ENCODE measurements around the gene PPP1CB.

The PPP1CB gene

DNA sequence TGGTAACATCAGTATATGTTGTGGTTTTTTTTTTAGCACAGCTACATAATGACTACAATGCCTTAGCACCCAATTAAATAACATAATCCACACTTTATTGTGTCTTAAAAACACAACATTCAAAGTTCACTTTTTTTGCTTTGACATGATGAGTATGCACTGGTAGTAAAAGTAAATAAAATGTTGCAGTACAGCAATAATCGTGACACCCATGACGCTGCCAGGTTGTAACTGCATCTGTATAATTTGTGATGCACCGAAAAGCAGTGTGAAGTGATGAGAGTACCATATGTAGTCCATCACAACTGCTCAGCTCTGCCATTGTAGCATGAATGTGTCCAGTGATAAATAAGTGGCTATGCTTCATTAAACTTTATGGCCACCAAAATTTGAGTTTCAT, 15.7 kb downstream of the PPP1CB start:
- Histone ChIP-seq H3K4me2 (ENCODE audit: low read length) (no peak overlapping the region), H4K20me1 (ENCODE audit: control insufficient read depth, insufficient read depth, low read depth, low read length) (peaks cover 30% of the 10 kb centered on the region; the same call in 1 of the 2 replicates), H3K27ac (ENCODE audit: low read depth, low read length) (no peak overlapping the region), H3K27me3 (ENCODE audit: control insufficient read depth, low read length) (no peaks in the 10 kb centered on the region), H3F3A (ENCODE audit: control insufficient read depth, insufficient read depth) (peaks cover 3% of the 10 kb centered on the region; the same call in 1 of the 2 replicates), H3K4me1 (ENCODE audit: control insufficient read depth, low read length) (peaks cover 28% of the 10 kb centered on the region), H3K79me2 (ENCODE audit: control insufficient read depth, low read length) (peaks cover 100% of the 10 kb centered on the region), H3K9me3 (ENCODE audit: control insufficient read depth, insufficient read depth, low read length) (no peaks in the 10 kb centered on the region), H3K36me3 (ENCODE audit: control insufficient read depth, low read length) (peaks cover 38% of the 10 kb centered on the region), H3K9me2 (replicated peaks; ENCODE audit: control insufficient read depth, low read length) (no peaks in the 10 kb centered on the region), H3K4me3 (ENCODE audit: low read length) (no peak overlapping the region)
- TF ChIP-seq CTCF (IDR thresholded peaks at IDR 0.05; ENCODE audit: low read depth, low read length, poor library complexity, severe bottlenecking) (no peak), EZH2phosphoT487 (IDR thresholded peaks at IDR 0.05; ENCODE audit: borderline replicate concordance, low read length) (no peak)

- Histone ChIP-seq H3K4me3 (ENCODE audit: low read length) (no peak overlapping the region), H4K20me1 (ENCODE audit: control insufficient read depth, insufficient read depth, low read depth, low read length) (peaks cover 28% of the 10 kb centered on the region; the same call in 1 of the 2 replicates)
These were observed 16.8 kb downstream of the PPP1CB start for GRCh38 chr2:28768422-28768821.

DNA sequence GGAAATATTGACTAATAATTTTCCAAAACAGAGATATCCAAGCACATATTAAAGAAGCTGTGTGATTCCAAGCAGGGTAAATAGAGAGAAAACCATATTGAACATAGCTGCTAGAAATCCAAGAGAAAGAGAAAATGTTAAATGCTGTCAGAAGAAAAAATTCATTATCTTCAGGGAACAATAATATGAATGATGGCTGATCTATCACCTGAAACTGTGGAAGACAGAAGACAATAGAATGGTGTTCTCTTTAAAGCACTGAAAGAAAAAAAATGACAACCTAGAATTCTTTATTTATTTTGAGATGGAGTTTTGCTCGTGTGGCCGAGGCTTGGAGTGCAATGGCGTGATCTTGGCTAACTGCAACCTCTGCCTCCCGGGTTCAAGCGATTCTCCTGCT, 17.3 kb downstream of the PPP1CB start:
- H3K4me2 ChIP-seq (ENCODE audit: low read length) = no peak overlapping the region
- no peaks in the 10 kb centered on the region for H3K27me3 ChIP-seq (ENCODE audit: control insufficient read depth, low read length)
- H3K79me2 ChIP-seq (ENCODE audit: control insufficient read depth, low read length) = peaks cover 100% of the 10 kb centered on the region
- H3K4me1 ChIP-seq (ENCODE audit: control insufficient read depth, low read length) = peaks cover 28% of the 10 kb centered on the region
- peaks cover 30% of the 10 kb centered on the region for H3K36me3 ChIP-seq (ENCODE audit: control insufficient read depth, low read length)
- peaks cover 32% of the 10 kb centered on the region; the same call in 1 of the 2 replicates for H4K20me1 ChIP-seq (ENCODE audit: control insufficient read depth, insufficient read depth, low read depth, low read length)
- no peaks in the 10 kb centered on the region for H3K9me3 ChIP-seq (ENCODE audit: control insufficient read depth, insufficient read depth, low read length)
- H3K27ac ChIP-seq (ENCODE audit: low read depth, low read length) = no peak overlapping the region
- TF ChIP-seq CTCF (IDR thresholded peaks at IDR 0.05; ENCODE audit: low read depth, low read length, poor library complexity, severe bottlenecking) (no peak), EZH2phosphoT487 (IDR thresholded peaks at IDR 0.05; ENCODE audit: borderline replicate concordance, low read length) (no peak)
- no peak overlapping the region for H3K4me3 ChIP-seq (ENCODE audit: low read length)
- H3K9me2 ChIP-seq (replicated peaks; ENCODE audit: control insufficient read depth, low read length) = no peaks in the 10 kb centered on the region
- H3F3A ChIP-seq (ENCODE audit: control insufficient read depth, insufficient read depth) = peaks cover 5% of the 10 kb centered on the region; the same call in 1 of the 2 replicates

More at GRCh38 chr2:28768422-28768821, 16.8 kb downstream of the PPP1CB start:
- Histone ChIP-seq H3K4me1 (ENCODE audit: control insufficient read depth, low read length) (peaks cover 28% of the 10 kb centered on the region), H3K79me2 (ENCODE audit: control insufficient read depth, low read length) (peaks cover 100% of the 10 kb centered on the region), H3K9me3 (ENCODE audit: control insufficient read depth, insufficient read depth, low read length) (no peaks in the 10 kb centered on the region), H3K9me2 (replicated peaks; ENCODE audit: control insufficient read depth, low read length) (no peaks in the 10 kb centered on the region), H3K27me3 (ENCODE audit: control insufficient read depth, low read length) (no peaks in the 10 kb centered on the region), H3F3A (ENCODE audit: control insufficient read depth, insufficient read depth) (peaks cover 3% of the 10 kb centered on the region; the same call in 1 of the 2 replicates), H3K4me2 (ENCODE audit: low read length) (no peak overlapping the region), H3K36me3 (ENCODE audit: control insufficient read depth, low read length) (peaks cover 31% of the 10 kb centered on the region), H3K27ac (ENCODE audit: low read depth, low read length) (no peak overlapping the region)
- TF ChIP-seq CTCF (IDR thresholded peaks at IDR 0.05; ENCODE audit: low read depth, low read length, poor library complexity, severe bottlenecking) (no peak), EZH2phosphoT487 (IDR thresholded peaks at IDR 0.05; ENCODE audit: borderline replicate concordance, low read length) (no peak)

Measured in DOHH2 (cell line).